Tibial artery (tissue), 4 donors: Measurements from ENCODE around the gene PHC3.

ENCODE experiments used
- DNase-seq, 2 donors: peaks; one replicate each; pipeline ENCODE4 v3.0.0-alpha.2; 2019
- H3K27ac ChIP-seq, 2 donors: fragments of 200-600 bp; sonication (generic) in 1 of 2; 1 replicate in 1 of 2; 2 replicates in 1 of 2; pipeline ENCODE4 v1.5.1; 2018 to 2019; ENCODE audit warnings: mild to moderate bottlenecking in 1 of 2
- H3K27me3 ChIP-seq, 2 donors: fragments of 200-600 bp; sonication (generic) in 1 of 2; one replicate each; pipeline versions ENCODE4 v1.5.1 to v1.6.0; 2016 to 2019
- H3K36me3 ChIP-seq, 3 donors: fragments of 200-600 bp; sonication (generic) in 2 of 3; one replicate each; pipeline ENCODE4 v1.5.1; 2016 to 2019; ENCODE audit warnings: mild to moderate bottlenecking in 2 of 3
- H3K4me1 ChIP-seq, 4 donors: fragments of 200-600 bp; sonication (generic) in 2 of 4; 1 replicate in 3 of 4; 2 replicates in 1 of 4; pipeline ENCODE4 v1.5.1; 2016 to 2019
- H3K4me3 ChIP-seq, 2 donors: fragments of 200-600 bp; sonication (generic) in 1 of 2; 1 replicate in 1 of 2; 2 replicates in 1 of 2; pipeline ENCODE4 v1.5.1; 2018 to 2019; ENCODE audit warnings: mild to moderate bottlenecking in 2 of 2
- H3K9me3 ChIP-seq, 3 donors: fragments of 200-600 bp; sonication (generic) in 1 of 3; one replicate each; pipeline ENCODE4 v1.5.1; 2016 to 2019
- intact Hi-C: fragments of 100-400 bp; cut with DNase I; formaldehyde crosslinking; loops from one replicate; pipeline ENCODE4 v1.15.0; 2023; ENCODE audit warnings: low total_unique reads
- TF ChIP-seq, protein P1 (sequence below), 2 experiments: fragments of 200-600 bp in 1 of 2; fragments of 450-650 bp in 1 of 2; IDR thresholded peaks; one replicate each; pipeline ENCODE4 v1.5.1; 2017 to 2019; ENCODE audit warnings: antibody characterized with exemption in 2 of 2, mild to moderate bottlenecking in 1 of 2, moderate library complexity in 1 of 2

The PHC3 gene

DNA sequence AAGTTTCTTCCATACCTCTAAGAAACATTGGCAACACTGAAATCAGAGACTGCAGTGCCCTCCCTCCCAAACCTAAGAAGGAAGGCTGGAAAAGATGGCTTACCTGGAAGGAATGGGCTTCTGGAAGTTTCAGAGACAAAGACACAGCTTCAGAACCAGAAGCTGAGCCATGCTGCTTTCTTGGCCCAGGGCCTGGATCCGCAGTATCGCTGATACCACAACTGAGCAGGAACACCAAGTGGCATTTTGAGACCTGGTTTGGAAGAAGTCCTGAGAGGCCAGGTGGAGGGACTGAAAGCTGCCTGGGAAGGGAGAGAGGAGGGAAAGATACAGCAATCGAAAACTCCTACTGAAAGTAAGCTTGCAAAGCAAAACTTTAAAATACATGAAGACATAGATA, 124.0 kb downstream of the PHC3 start:
- H3K4me3 ChIP-seq = no peak overlapping the region
- H3K36me3 ChIP-seq = no peaks in the 10 kb centered on the region
- no peaks in the 10 kb centered on the region for H3K27me3 ChIP-seq
- no peaks in the 10 kb centered on the region for H3K9me3 ChIP-seq
- intact Hi-C loops = no loop called here
- DNase-seq = no peak
- no peaks in the 10 kb centered on the region for H3K4me1 ChIP-seq
- TF ChIP-seq, protein P1, sequence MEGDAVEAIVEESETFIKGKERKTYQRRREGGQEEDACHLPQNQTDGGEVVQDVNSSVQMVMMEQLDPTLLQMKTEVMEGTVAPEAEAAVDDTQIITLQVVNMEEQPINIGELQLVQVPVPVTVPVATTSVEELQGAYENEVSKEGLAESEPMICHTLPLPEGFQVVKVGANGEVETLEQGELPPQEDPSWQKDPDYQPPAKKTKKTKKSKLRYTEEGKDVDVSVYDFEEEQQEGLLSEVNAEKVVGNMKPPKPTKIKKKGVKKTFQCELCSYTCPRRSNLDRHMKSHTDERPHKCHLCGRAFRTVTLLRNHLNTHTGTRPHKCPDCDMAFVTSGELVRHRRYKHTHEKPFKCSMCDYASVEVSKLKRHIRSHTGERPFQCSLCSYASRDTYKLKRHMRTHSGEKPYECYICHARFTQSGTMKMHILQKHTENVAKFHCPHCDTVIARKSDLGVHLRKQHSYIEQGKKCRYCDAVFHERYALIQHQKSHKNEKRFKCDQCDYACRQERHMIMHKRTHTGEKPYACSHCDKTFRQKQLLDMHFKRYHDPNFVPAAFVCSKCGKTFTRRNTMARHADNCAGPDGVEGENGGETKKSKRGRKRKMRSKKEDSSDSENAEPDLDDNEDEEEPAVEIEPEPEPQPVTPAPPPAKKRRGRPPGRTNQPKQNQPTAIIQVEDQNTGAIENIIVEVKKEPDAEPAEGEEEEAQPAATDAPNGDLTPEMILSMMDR (IDR thresholded peaks at IDR 0.05) = no peak
- no peak overlapping the region for H3K27ac ChIP-seq

DNA sequence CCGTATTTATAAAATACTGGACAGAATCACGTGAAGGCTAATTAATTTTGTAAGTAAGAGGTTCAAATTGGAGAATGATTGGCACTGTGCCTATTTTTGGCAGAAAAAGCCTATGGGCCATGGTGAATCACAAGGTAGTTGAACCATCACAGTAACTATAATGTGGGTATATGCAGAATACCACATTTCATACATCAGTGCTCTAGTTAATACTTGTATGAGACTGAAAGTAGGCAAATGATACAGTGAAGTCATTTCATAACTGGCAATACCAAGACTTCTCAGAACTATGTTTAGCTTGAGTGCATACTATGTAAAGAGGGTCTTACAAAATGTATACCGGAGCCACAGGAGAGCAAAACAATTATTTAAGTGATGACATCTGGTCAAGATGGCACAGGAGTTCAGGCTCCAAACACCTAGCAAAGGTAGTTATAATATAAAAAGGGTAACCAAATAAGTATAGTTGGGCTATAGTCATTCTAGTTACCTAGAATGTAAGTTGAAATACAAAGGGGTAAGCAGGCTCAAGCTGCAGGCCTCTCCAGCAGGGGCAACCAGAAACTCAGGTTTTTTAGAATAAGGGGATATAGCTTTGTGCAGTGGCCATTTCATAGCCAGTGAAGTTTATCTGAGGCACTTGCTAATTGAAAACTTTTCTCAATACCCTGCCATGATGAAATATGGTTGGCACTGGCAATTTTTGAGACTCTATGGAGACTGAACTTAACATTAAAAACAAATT, 124.7 kb downstream of the PHC3 start:
- no peaks in the 10 kb centered on the region for H3K36me3 ChIP-seq
- DNase-seq = no peak
- no peaks in the 10 kb centered on the region for H3K27me3 ChIP-seq
- no peak overlapping the region for H3K4me3 ChIP-seq
- no peak overlapping the region for H3K27ac ChIP-seq
- H3K9me3 ChIP-seq = no peaks in the 10 kb centered on the region
- intact Hi-C loops = no loop called here
- TF ChIP-seq, protein P1 (IDR thresholded peaks at IDR 0.05) = no peak
- no peaks in the 10 kb centered on the region for H3K4me1 ChIP-seq

DNA sequence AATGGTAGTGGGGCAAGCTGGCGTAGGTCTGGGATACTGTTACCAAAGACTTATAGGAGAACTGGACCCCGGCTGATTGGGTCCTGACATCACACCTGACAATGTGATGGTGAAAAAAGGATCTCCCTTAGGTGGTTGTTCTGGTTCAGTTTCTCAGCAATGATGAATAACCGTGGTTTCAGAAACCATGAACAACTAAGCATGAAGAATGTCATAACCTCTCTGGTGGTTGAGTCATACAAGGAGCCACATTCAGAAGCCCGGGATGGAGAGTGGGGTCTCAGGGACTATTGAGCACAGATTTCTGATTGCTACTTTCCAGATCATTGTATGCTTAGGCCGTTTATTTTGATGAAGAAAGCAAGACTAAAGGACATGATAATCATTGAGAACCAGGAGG, 126.3 kb downstream of the PHC3 start:
- no peaks in the 10 kb centered on the region for H3K36me3 ChIP-seq
- no peak overlapping the region for H3K27ac ChIP-seq
- TF ChIP-seq, protein P1 (IDR thresholded peaks at IDR 0.05) = no peak
- no peak for DNase-seq
- intact Hi-C loops = no loop called here
- no peaks in the 10 kb centered on the region for H3K4me1 ChIP-seq
- H3K27me3 ChIP-seq = no peaks in the 10 kb centered on the region
- H3K4me3 ChIP-seq = no peak overlapping the region
- no peaks in the 10 kb centered on the region for H3K9me3 ChIP-seq

DNA sequence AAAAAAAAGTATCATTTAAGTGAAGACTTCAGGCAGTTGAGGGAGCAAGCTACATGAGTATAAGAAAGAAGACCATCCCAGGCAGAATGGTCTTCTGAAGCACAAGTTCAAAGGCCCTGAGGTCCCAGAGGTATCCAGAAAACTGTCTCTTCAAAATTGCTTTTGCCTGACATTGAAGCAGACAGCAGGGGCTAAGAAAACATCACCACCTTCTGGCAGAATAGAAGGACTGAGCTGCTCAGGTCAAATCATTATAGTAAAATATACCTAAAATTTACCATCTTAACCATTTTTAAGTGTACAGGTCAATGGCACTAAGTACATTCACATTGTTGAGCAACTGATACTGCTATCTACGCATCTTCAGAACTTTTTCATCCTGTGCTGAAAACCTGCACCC, 127.3 kb downstream of the PHC3 start:
- Histone ChIP-seq H3K4me3 (no peak overlapping the region), H3K4me1 (no peaks in the 10 kb centered on the region), H3K36me3 (no peaks in the 10 kb centered on the region), H3K27me3 (no peaks in the 10 kb centered on the region), H3K9me3 (no peaks in the 10 kb centered on the region), H3K27ac (no peak overlapping the region)
- intact Hi-C loops = no loop called here
- TF ChIP-seq, protein P1 (IDR thresholded peaks at IDR 0.05) = no peak
- no peak for DNase-seq

DNA sequence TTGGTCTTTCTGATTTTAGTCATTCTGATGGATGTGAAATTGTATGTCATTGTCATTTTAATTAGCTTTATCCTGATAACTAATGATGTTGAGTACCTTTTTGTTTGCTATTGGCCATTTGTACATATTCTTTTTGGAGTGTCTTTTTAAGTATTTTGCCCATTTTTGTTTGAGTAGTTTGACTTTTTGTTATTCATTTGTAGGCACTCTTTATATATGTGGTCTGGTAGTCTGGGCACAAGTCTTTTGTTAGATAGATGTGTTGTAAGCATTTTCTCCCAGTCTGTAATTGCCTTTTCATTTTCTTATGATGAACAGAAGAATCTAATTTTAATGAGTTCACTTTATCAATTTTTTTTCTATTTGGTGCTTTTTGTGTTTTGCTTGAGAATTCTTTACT, 129.1 kb downstream of the PHC3 start:
- Histone ChIP-seq H3K27ac (no peak overlapping the region), H3K36me3 (no peaks in the 10 kb centered on the region), H3K4me3 (no peak overlapping the region), H3K27me3 (no peaks in the 10 kb centered on the region), H3K9me3 (no peaks in the 10 kb centered on the region), H3K4me1 (no peaks in the 10 kb centered on the region)
- no peak for DNase-seq
- intact Hi-C loops = no loop called here
- TF ChIP-seq, protein P1 (IDR thresholded peaks at IDR 0.05) = no peak

DNA sequence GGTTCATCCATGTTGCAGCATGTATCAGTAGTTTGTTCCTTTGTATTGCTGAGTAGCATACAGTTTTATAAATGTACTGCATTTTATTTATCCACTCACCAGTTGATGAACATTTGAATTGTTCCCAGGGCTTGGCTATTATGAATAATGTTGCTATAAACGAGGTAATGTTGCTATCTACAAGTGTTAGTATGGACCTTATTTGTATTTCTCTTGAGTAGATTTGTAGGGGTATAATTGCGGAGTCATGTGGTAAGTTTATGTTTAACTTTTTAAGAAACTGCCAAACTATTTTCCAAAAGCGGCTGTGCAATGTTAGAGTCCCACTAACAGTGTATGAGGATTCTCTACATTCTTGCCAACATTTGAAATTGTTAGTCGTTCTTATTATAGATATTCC, 130.8 kb downstream of the PHC3 start:
- DNase-seq = no peak
- intact Hi-C loops = no loop called here
- Histone ChIP-seq H3K4me3 (no peak overlapping the region), H3K27ac (no peak overlapping the region), H3K4me1 (no peaks in the 10 kb centered on the region), H3K9me3 (no peaks in the 10 kb centered on the region), H3K27me3 (no peaks in the 10 kb centered on the region), H3K36me3 (no peaks in the 10 kb centered on the region)
- TF ChIP-seq, protein P1 (IDR thresholded peaks at IDR 0.05) = no peak
